Activated gamma-delta T cell (primary cell): ENCODE data around the gene KRTDAP.

Experiments used
- DNase-seq: peaks from one replicate; lab custom pipeline; 2025; lab: John Stamatoyannopoulos, UW

The KRTDAP gene

GRCh38 chr19:35451338-35452096 is 38.7 kb downstream of the KRTDAP start:
- no peak for DNase-seq

GRCh38 chr19:35449359-35450043 is 40.8 kb downstream of the KRTDAP start:
- DNase-seq = no peak

GRCh38 chr19:35447606-35448469 is 42.4 kb downstream of the KRTDAP start, which contains the start of gene FFAR2:
FFAR2 (plus strand) TSS chr19:35448257; CDS start chr19:35449715, 1,458 bp downstream.
- no peak for DNase-seq

GRCh38 chr19:35445826-35446593 is 44.3 kb downstream of the KRTDAP start:
- no peak for DNase-seq

GRCh38 chr19:35444735-35445134 is 45.5 kb downstream of the KRTDAP start:
- DNase-seq = no peak

- no peak for DNase-seq
Measured at GRCh38 chr19:35442091-35442490, 48.2 kb downstream of the KRTDAP start.

- no peak for DNase-seq
Measured at GRCh38 chr19:35439921-35440320, 50.3 kb downstream of the KRTDAP start.

- no peak for DNase-seq
Measured at GRCh38 chr19:35438527-35438926, 51.7 kb downstream of the KRTDAP start.

- no peak for DNase-seq
Measured at GRCh38 chr19:35438096-35438495, 52.2 kb downstream of the KRTDAP start.

- no peak for DNase-seq
Measured at GRCh38 chr19:35437406-35437951, 52.8 kb downstream of the KRTDAP start.
